HepG2 (cell line): Measurements from ENCODE around the gene DENND5B. TPM values are rescaled to one million over a fixed set of nuclear protein-coding genes. Genes with fewer than 3 reads are reported as not detected.

Experiments used
- ATAC-seq: fragments of 200-7000 bp; cut with Tn5 transposase; 3 replicates; pipeline ENCODE4 v1.9.1; 2020; ENCODE audit warnings: mild to moderate bottlenecking, moderate library complexity
- BruUV-seq: library from RNA; stranded (reverse); fragments of 400-500 nt; replicated peaks from 2 replicates; lab custom pipeline; 2021; lab: Mats Ljungman, UMichigan
- CTCF ChIA-PET: fragments of 300-600 bp; formaldehyde crosslinking; extraction: SDS; loops from one replicate; lab custom pipeline; 2021; ENCODE audit warnings: low total read pairs, inconsistent platforms, low intra/inter-chr PET ratio; lab: Yijun Ruan, JAX
- POLR2A ChIA-PET: fragments of 350-600 bp; sonication (Branson Sonifier 250); formaldehyde crosslinking; loops from one replicate; lab custom pipeline; 2020; ENCODE audit warnings: antibody characterized with exemption, inconsistent platforms; lab: Yijun Ruan, JAX
- DNase-seq: peaks from one replicate; pipeline ENCODE4 v3.0.0-alpha.2; 2015; ENCODE audit warnings: low spot score
- FAIRE-seq: peaks from 3 replicates; lab custom pipeline; 2011; peaks lifted over from hg19 to GRCh38; lab: Jason Lieb, UNC
- H2AFZ ChIP-seq: one replicate; pipeline ENCODE4 v1.6.1; 2011; ENCODE audit warnings: low read length, inconsistent platforms
- H3K27ac ChIP-seq: fragments of 300-600 bp; 3 replicates; pipeline ENCODE4 v1.8.0; 2011; ENCODE audit warnings: mixed run types, mild to moderate bottlenecking, mixed read lengths, low read length, inconsistent platforms; ENCODE audit not compliant: insufficient read depth; ENCODE audit errors: extremely low read length
- H3K27me3 ChIP-seq, 2 experiments: fragments of 200-600 bp in 1 of 2; 2 replicates in 1 of 2; 3 replicates in 1 of 2; pipeline versions ENCODE4 v1.6.0 to v1.8.0; 2011; ENCODE audit warnings: low read length in 2 of 2, mild to moderate bottlenecking in 2 of 2, moderate library complexity in 2 of 2, inconsistent platforms in 1 of 2; ENCODE audit not compliant: insufficient read depth in 2 of 2, control insufficient read depth in 1 of 2
- H3K36me3 ChIP-seq, 2 experiments: fragments of 200-600 bp in 1 of 2; replicated peaks in 1 of 2; 2 replicates in 1 of 2; 3 replicates in 1 of 2; pipeline versions ENCODE4 v1.5.1 to v1.8.0; 2011; ENCODE audit warnings: low read length in 2 of 2, inconsistent platforms in 1 of 2; ENCODE audit not compliant: insufficient read depth in 2 of 2, control insufficient read depth in 1 of 2
- H3K4me1 ChIP-seq: 2 replicates; pipeline ENCODE4 v1.5.1; 2012; ENCODE audit warnings: low read length, inconsistent platforms; ENCODE audit not compliant: insufficient read depth
- H3K4me2 ChIP-seq: 2 replicates; pipeline ENCODE4 v1.6.0; 2011; ENCODE audit warnings: low read depth, low read length, inconsistent platforms
- H3K4me3 ChIP-seq, 3 experiments: fragments of 200-600 bp in 1 of 3; sonication (generic), shearing (Covaris generic) in 1 of 3; replicated peaks in 1 of 3; 2 replicates each; pipeline ENCODE4 v1.5.1; 2011 to 2016; ENCODE audit warnings: low read length in 3 of 3, inconsistent platforms in 2 of 3, low read depth in 2 of 3, mild to moderate bottlenecking in 2 of 3, control low read depth in 1 of 3, mixed read lengths in 1 of 3; ENCODE audit not compliant: insufficient read depth in 1 of 3
- H3K79me2 ChIP-seq: one replicate; pipeline ENCODE4 v1.6.1; 2011; ENCODE audit warnings: low read length, inconsistent platforms; ENCODE audit not compliant: insufficient read depth
- H3K9ac ChIP-seq: 2 replicates; pipeline ENCODE4 v1.6.0; 2011; ENCODE audit warnings: mild to moderate bottlenecking, low read depth, low read length, inconsistent platforms; ENCODE audit not compliant: insufficient read depth
- H3K9me3 ChIP-seq: 2 replicates; pipeline ENCODE4 v1.5.1; 2012; ENCODE audit warnings: mild to moderate bottlenecking, low read length
- H4K20me1 ChIP-seq: 2 replicates; pipeline ENCODE4 v1.6.0; 2011; ENCODE audit warnings: inconsistent platforms, mild to moderate bottlenecking, low read length, moderate library complexity; ENCODE audit not compliant: insufficient read depth
- DPF2 ChIP-seq: sonication (generic); formaldehyde crosslinking; IDR thresholded peaks from 2 replicates; pipeline ENCODE4 v1.4.0; 2020; ENCODE audit warnings: mild to moderate bottlenecking, low read depth, missing genetic modification reagents, borderline replicate concordance
- HCFC1 ChIP-seq: fragments of 150-350 bp; IDR thresholded peaks from 2 replicates; pipeline ENCODE4 v1.6.1; 2014; ENCODE audit warnings: low read depth, low read length
- KAT2B ChIP-seq: fragments of 150-350 bp; IDR thresholded peaks from 2 replicates; pipeline ENCODE4 v1.6.1; 2014; ENCODE audit warnings: low read depth, low read length, borderline replicate concordance
- KLF9 ChIP-seq: IDR thresholded peaks from 2 replicates; pipeline ENCODE4 v1.6.1; 2016; ENCODE audit warnings: low read depth
- NKX3-1 ChIP-seq: sonication (generic); formaldehyde crosslinking; IDR thresholded peaks from 2 replicates; pipeline ENCODE4 v1.5.0; 2020; ENCODE audit warnings: missing genetic modification reagents
- POGZ ChIP-seq: sonication (generic); formaldehyde crosslinking; IDR thresholded peaks from 2 replicates; pipeline ENCODE4 v1.4.0; 2020; ENCODE audit warnings: mild to moderate bottlenecking, missing genetic modification reagents
- RFX1 ChIP-seq: fragments of 450-650 bp; IDR thresholded peaks from 2 replicates; pipeline ENCODE4 v1.6.1; 2017
- ZNF431 ChIP-seq: sonication (generic); formaldehyde crosslinking; IDR thresholded peaks from 2 replicates; pipeline ENCODE4 v1.9.0; 2022; ENCODE audit warnings: missing genetic modification reagents, low read depth, mild to moderate bottlenecking, borderline replicate concordance
- ZNF782 ChIP-seq: sonication (generic); formaldehyde crosslinking; IDR thresholded peaks from 2 replicates; pipeline ENCODE4 v1.4.0; 2020; ENCODE audit warnings: missing genetic modification reagents, mild to moderate bottlenecking, borderline replicate concordance
- ZNF788 ChIP-seq: sonication (generic); formaldehyde crosslinking; IDR thresholded peaks from 2 replicates; pipeline ENCODE4 v1.5.0; 2020; ENCODE audit warnings: mild to moderate bottlenecking, missing genetic modification reagents, borderline replicate concordance
- WGBS: methylation state at CpG from one replicate; pipeline ENCODE4 v1.1.6; 2017; ENCODE audit warnings: low lambda C conversion rate; 5-methylcytosine and 5-hydroxymethylcytosine counted together
- in situ Hi-C: cut with HindIII; loops from 2 replicates; pipeline ENCODE4 v1.10.0; 2017; ENCODE audit warnings: low pct_unique_long_range_greater_than_20kb; ENCODE audit not compliant: extremely low pct_ligation_motif_present
- intact Hi-C: fragments of 100-400 bp; cut with micrococcal nuclease; formaldehyde crosslinking; loops from one replicate; pipeline ENCODE4 v1.10.0; 2022; ENCODE audit not compliant: unreplicated experiment
- polyA plus RNA-seq, 8 experiments: library from polyadenylated mRNA; depleted of rRNA in 3 of 8; stranded (reverse) in 7 of 8; unstranded in 1 of 8; fragments of >200 nt; fragmentation: Illumina TruSeq in 4 of 8; extraction: Trizol in 4 of 8; gene quantifications; 2 replicates each; pipeline versions ENCODE4 v1.2.1 to v1.2.3, GENCODE V29; 2011 to 2016; ENCODE audit warnings: low read depth in 4 of 8, missing spikeins in 1 of 8, mixed read lengths in 1 of 8; ENCODE audit not compliant: insufficient read depth in 1 of 8
- total RNA-seq, 5 experiments: library from RNA; depleted of rRNA; stranded (reverse); fragments of >200 nt; fragmentation: Illumina TruSeq; extraction: Trizol; gene quantifications; 2 replicates each; pipeline ENCODE4 v1.2.3, GENCODE V29; 2016; ENCODE audit warnings: low read depth in 1 of 5
- TF ChIP-seq, protein P1 (sequence below): sonication (generic); formaldehyde crosslinking; IDR thresholded peaks from 2 replicates; pipeline ENCODE4 v1.4.0; 2020; ENCODE audit warnings: low read depth, mild to moderate bottlenecking, missing genetic modification reagents
- TF ChIP-seq, protein P2 (sequence below): sonication (generic); formaldehyde crosslinking; IDR thresholded peaks from 2 replicates; pipeline ENCODE4 v1.5.1; 2020; ENCODE audit warnings: mild to moderate bottlenecking, missing genetic modification reagents
- TF ChIP-seq, protein P3 (sequence below): sonication (generic); formaldehyde crosslinking; conservative IDR thresholded peaks from 2 replicates; pipeline ENCODE4 v1.4.0; 2020; ENCODE audit warnings: missing genetic modification reagents
- TF ChIP-seq, protein P4 (sequence below): sonication (generic); formaldehyde crosslinking; IDR thresholded peaks from 2 replicates; pipeline ENCODE4 v1.4.0; 2020; ENCODE audit warnings: mild to moderate bottlenecking, missing genetic modification reagents

Gene DENND5B
- total and polyA plus RNA-seq, 2 of the 13 experiments (the other 11 are each of a cell fraction or from before 2014, with no cell fraction given) = 14.7 to 18.7 TPM

DNA sequence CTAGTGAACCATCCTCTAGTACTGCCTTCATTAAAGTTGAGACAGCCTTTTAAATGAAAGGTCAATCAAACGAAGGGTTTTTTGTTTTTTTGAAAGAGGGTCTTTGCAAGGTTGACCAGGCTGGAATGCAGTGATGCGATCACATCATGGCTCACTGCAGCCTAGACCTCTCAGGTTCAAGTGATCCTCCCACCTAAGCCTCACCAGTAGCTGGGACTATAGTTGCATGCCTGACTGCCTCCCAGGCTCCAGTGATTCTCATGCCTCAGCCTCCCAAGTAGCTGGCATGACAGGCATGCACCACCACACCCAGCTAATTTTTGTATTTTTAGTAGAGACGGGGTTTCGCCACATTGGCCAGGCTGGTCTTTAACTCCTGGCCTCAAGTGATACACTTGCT lies 150.3 kb downstream of the DENND5B start:
- Histone ChIP-seq H3K4me2 (no peak overlapping the region), H4K20me1 (no peaks in the 10 kb centered on the region), H3K27ac (no peak overlapping the region), H3K4me3 (no peak overlapping the region), H3K27me3 (no peaks in the 10 kb centered on the region), H3K4me1 (peaks cover 6% of the 10 kb centered on the region; the same call in 1 of the 2 replicates), H3K9me3 (no peaks in the 10 kb centered on the region), H3K36me3 (no peaks in the 10 kb centered on the region), H3K9ac (no peak overlapping the region), H2AFZ (no peak overlapping the region), H3K79me2 (no peaks in the 10 kb centered on the region)
- WGBS = 97% methylated on average over 4 of the region's 4 CpGs
- TF ChIP-seq KLF9 (CRISPR knock-in tag) (no peak), KAT2B (no peak), DPF2 (CRISPR knock-in tag) (no peak), ZNF788 (no peak), HCFC1 (no peak), RFX1 (no peak), NKX3-1 (no peak), ZNF431 (CRISPR knock-in tag) (no peak), ZNF782 (CRISPR knock-in tag) (no peak), POGZ (no peak)
- TF ChIP-seq, protein P1, sequence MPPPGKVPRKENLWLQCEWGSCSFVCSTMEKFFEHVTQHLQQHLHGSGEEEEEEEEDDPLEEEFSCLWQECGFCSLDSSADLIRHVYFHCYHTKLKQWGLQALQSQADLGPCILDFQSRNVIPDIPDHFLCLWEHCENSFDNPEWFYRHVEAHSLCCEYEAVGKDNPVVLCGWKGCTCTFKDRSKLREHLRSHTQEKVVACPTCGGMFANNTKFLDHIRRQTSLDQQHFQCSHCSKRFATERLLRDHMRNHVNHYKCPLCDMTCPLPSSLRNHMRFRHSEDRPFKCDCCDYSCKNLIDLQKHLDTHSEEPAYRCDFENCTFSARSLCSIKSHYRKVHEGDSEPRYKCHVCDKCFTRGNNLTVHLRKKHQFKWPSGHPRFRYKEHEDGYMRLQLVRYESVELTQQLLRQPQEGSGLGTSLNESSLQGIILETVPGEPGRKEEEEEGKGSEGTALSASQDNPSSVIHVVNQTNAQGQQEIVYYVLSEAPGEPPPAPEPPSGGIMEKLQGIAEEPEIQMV (CRISPR knock-in tag) = no peak
- TF ChIP-seq, protein P2, sequence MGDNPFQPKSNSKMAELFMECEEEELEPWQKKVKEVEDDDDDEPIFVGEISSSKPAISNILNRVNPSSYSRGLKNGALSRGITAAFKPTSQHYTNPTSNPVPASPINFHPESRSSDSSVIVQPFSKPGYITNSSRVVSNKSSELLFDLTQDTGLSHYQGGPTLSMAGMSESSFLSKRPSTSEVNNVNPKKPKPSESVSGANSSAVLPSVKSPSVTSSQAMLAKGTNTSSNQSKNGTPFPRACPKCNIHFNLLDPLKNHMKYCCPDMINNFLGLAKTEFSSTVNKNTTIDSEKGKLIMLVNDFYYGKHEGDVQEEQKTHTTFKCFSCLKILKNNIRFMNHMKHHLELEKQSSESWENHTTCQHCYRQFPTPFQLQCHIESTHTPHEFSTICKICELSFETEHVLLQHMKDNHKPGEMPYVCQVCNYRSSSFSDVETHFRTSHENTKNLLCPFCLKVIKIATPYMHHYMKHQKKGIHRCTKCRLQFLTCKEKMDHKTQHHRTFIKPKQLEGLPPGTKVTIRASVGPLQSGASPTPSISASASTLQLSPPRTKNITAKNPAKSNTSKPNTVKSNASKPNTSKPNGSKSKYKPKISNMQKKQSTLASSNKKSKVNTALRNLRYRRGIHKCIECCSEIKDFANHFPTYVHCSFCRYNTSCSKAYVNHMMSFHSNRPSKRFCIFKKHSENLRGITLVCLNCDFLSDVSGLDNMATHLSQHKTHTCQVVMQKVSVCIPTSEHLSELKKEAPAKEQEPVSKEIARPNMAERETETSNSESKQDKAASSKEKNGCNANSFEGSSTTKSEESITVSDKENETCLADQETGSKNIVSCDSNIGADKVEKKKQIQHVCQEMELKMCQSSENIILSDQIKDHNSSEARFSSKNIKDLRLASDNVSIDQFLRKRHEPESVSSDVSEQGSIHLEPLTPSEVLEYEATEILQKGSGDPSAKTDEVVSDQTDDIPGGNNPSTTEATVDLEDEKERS (CRISPR knock-in tag) = no peak
- TF ChIP-seq, protein P3, sequence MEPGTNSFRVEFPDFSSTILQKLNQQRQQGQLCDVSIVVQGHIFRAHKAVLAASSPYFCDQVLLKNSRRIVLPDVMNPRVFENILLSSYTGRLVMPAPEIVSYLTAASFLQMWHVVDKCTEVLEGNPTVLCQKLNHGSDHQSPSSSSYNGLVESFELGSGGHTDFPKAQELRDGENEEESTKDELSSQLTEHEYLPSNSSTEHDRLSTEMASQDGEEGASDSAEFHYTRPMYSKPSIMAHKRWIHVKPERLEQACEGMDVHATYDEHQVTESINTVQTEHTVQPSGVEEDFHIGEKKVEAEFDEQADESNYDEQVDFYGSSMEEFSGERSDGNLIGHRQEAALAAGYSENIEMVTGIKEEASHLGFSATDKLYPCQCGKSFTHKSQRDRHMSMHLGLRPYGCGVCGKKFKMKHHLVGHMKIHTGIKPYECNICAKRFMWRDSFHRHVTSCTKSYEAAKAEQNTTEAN (CRISPR knock-in tag) = no peak
- TF ChIP-seq, protein P4, sequence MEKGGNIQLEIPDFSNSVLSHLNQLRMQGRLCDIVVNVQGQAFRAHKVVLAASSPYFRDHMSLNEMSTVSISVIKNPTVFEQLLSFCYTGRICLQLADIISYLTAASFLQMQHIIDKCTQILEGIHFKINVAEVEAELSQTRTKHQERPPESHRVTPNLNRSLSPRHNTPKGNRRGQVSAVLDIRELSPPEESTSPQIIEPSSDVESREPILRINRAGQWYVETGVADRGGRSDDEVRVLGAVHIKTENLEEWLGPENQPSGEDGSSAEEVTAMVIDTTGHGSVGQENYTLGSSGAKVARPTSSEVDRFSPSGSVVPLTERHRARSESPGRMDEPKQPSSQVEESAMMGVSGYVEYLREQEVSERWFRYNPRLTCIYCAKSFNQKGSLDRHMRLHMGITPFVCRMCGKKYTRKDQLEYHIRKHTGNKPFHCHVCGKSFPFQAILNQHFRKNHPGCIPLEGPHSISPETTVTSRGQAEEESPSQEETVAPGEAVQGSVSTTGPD (CRISPR knock-in tag) = no peak
- intact Hi-C loops = no loop called here
- in situ Hi-C loops = no loop called here
- FAIRE-seq = no peak
- no peak for ATAC-seq
- no peak for DNase-seq
- ChIA-PET CTCF (no interaction called here), POLR2A (no interaction called here)
- BruUV-seq = no TSS peak
